Cardiac fibroblast (primary cell): ENCODE data around the gene RAD9A.

ENCODE experiments used
- DNase-seq, 2 donors: peaks; one replicate each; pipeline versions ENCODE4 v3.0.0 to v3.0.0-alpha.2; 2010; ENCODE audit warnings: low read depth in 2 of 2
- H3K4me3 ChIP-seq, 2 donors: replicated peaks in 1 of 2; 1 replicate in 1 of 2; 2 replicates in 1 of 2; pipeline ENCODE4 v1.5.1; 2011; ENCODE audit warnings: low read depth in 2 of 2, low read length in 2 of 2, mild to moderate bottlenecking in 2 of 2, moderate library complexity in 1 of 2
- CTCF ChIP-seq: IDR thresholded peaks from one replicate; pipeline ENCODE4 v1.5.1; 2011; ENCODE audit warnings: low read depth, mild to moderate bottlenecking, low read length, inconsistent platforms

RAD9A gene

GRCh38 chr11:67431346-67432249, 39.8 kb downstream of the RAD9A start:
- no peak overlapping the region for H3K4me3 ChIP-seq
- TF ChIP-seq CTCF: no peak
- DNase-seq: no peak

GRCh38 chr11:67432655-67433349, 41.0 kb downstream of the RAD9A start:
- no peak for TF ChIP-seq CTCF
- H3K4me3 ChIP-seq: no peak overlapping the region
- DNase-seq: no peak

GRCh38 chr11:67433536-67434394, 42.0 kb downstream of the RAD9A start:
- no peak for DNase-seq
- no peak for TF ChIP-seq CTCF
- H3K4me3 ChIP-seq: no peak overlapping the region

- H3K4me3 ChIP-seq: no peak overlapping the region
- no peak for DNase-seq
- TF ChIP-seq CTCF: no peak
These were observed 42.7 kb downstream of the RAD9A start for GRCh38 chr11:67434395-67434881.

GRCh38 chr11:67435031-67435726, 43.4 kb downstream of the RAD9A start:
- DNase-seq: no peak
- no peak overlapping the region for H3K4me3 ChIP-seq
- TF ChIP-seq CTCF: no peak

GRCh38 chr11:67435727-67436458, 44.1 kb downstream of the RAD9A start:
- H3K4me3 ChIP-seq: no peak overlapping the region
- DNase-seq: no peak
- no peak for TF ChIP-seq CTCF
